ENCODE measurements around the gene TRIM63.

DNA sequence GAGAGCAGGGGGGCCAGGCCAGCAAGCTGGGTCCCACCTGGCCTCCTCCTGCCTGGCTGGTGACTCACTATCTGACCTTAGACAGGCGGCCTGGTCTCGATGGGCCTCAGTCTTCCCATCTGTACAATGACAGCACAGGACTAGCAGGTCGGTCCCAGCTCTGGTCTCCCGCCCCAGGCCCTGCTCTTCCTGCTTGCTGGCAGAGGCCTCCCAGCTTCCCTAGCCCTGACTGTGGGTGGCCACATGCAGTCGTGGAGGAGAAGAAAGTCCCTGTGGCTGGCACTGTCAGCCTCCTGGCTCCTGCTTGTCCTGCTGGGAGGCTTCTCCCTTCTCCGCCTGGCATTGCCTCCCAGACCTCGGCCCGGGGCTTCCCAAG is 45.0 kb downstream of the TRIM63 start:
- TF ChIP-seq, protein P1, sequence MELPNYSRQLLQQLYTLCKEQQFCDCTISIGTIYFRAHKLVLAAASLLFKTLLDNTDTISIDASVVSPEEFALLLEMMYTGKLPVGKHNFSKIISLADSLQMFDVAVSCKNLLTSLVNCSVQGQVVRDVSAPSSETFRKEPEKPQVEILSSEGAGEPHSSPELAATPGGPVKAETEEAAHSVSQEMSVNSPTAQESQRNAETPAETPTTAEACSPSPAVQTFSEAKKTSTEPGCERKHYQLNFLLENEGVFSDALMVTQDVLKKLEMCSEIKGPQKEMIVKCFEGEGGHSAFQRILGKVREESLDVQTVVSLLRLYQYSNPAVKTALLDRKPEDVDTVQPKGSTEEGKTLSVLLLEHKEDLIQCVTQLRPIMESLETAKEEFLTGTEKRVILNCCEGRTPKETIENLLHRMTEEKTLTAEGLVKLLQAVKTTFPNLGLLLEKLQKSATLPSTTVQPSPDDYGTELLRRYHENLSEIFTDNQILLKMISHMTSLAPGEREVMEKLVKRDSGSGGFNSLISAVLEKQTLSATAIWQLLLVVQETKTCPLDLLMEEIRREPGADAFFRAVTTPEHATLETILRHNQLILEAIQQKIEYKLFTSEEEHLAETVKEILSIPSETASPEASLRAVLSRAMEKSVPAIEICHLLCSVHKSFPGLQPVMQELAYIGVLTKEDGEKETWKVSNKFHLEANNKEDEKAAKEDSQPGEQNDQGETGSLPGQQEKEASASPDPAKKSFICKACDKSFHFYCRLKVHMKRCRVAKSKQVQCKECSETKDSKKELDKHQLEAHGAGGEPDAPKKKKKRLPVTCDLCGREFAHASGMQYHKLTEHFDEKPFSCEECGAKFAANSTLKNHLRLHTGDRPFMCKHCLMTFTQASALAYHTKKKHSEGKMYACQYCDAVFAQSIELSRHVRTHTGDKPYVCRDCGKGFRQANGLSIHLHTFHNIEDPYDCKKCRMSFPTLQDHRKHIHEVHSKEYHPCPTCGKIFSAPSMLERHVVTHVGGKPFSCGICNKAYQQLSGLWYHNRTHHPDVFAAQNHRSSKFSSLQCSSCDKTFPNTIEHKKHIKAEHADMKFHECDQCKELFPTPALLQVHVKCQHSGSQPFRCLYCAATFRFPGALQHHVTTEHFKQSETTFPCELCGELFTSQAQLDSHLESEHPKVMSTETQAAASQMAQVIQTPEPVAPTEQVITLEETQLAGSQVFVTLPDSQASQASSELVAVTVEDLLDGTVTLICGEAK (IDR thresholded peaks at IDR 0.05) = no peak
- TF ChIP-seq, protein P1 (CRISPR knock-in tag; IDR thresholded peaks at IDR 0.05) = peak; percentile 28; the same call in 1 of the 2 replicates
- TF ChIP-seq, protein P2, sequence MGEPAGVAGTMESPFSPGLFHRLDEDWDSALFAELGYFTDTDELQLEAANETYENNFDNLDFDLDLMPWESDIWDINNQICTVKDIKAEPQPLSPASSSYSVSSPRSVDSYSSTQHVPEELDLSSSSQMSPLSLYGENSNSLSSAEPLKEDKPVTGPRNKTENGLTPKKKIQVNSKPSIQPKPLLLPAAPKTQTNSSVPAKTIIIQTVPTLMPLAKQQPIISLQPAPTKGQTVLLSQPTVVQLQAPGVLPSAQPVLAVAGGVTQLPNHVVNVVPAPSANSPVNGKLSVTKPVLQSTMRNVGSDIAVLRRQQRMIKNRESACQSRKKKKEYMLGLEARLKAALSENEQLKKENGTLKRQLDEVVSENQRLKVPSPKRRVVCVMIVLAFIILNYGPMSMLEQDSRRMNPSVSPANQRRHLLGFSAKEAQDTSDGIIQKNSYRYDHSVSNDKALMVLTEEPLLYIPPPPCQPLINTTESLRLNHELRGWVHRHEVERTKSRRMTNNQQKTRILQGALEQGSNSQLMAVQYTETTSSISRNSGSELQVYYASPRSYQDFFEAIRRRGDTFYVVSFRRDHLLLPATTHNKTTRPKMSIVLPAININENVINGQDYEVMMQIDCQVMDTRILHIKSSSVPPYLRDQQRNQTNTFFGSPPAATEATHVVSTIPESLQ (CRISPR knock-in tag; IDR thresholded peaks at IDR 0.05) = no peak
